SJCRH30 (cell line): ENCODE data around the gene BTBD2. TPM values are rescaled to one million over a fixed set of nuclear protein-coding genes. Genes with fewer than 3 reads are reported as not detected.

Experiments used
- DNase-seq, 2 experiments: peaks; one replicate each; pipeline ENCODE4 v3.0.0-alpha.2; 2015 to 2020
- H3K27ac ChIP-seq: fragments of 250-450 bp; sonication (Bioruptor Pico); 2 replicates; pipeline ENCODE4 v1.5.1; 2020; ENCODE audit warnings: mild to moderate bottlenecking, moderate library complexity
- H3K27me3 ChIP-seq: fragments of 250-450 bp; sonication (Bioruptor Pico); 2 replicates; pipeline ENCODE4 v1.5.1; 2020; ENCODE audit warnings: mild to moderate bottlenecking, moderate library complexity
- H3K36me3 ChIP-seq: fragments of 250-450 bp; sonication (Bioruptor Pico); 2 replicates; pipeline ENCODE4 v1.5.1; 2020; ENCODE audit warnings: mild to moderate bottlenecking, moderate library complexity
- H3K4me1 ChIP-seq: fragments of 250-450 bp; sonication (Bioruptor Pico); 2 replicates; pipeline ENCODE4 v1.5.1; 2020; ENCODE audit warnings: mild to moderate bottlenecking, moderate library complexity
- H3K4me3 ChIP-seq: fragments of 250-450 bp; sonication (Bioruptor Pico); 2 replicates; pipeline ENCODE4 v1.5.1; 2020; ENCODE audit warnings: mild to moderate bottlenecking, moderate library complexity
- H3K9me3 ChIP-seq: fragments of 250-450 bp; sonication (Bioruptor Pico); replicated peaks from 2 replicates; pipeline ENCODE4 v1.5.1; 2020; ENCODE audit warnings: mild to moderate bottlenecking, moderate library complexity
- total RNA-seq: library from RNA; depleted of rRNA; stranded (reverse); fragments of >200 nt; shearing (Covaris generic); gene quantifications from 2 replicates; pipeline ENCODE4 v1.2.3, GENCODE V29; 2014

Gene BTBD2
- total RNA-seq, 1 experiment from 2014 or later: 16.2 TPM

DNA sequence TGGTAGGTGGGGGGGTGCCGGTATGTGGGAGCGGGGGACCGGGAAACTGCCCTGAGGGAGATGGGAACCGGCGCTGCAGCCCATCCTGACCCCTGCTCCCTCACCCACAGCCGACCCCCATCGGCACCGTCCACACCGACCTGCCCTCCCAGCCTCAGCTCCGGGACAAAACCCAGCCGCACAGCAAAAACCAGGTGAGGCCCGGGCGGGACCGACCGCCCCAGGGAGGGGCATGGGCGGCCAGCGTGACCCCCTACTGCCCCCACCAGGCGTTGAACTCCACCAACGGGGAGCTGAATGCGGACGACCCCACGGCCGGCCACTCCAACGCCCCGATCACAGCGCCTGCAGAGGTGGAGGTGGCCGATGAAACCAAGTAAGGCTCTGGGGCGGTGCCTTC is 35.9 kb downstream of the BTBD2 start:
- H3K4me1 ChIP-seq: no peaks in the 10 kb centered on the region
- DNase-seq: no peak
- peaks cover 36% of the 10 kb centered on the region for H3K36me3 ChIP-seq
- H3K27ac ChIP-seq: no peak overlapping the region
- no peaks in the 10 kb centered on the region for H3K27me3 ChIP-seq
- H3K4me3 ChIP-seq: no peak overlapping the region
- H3K9me3 ChIP-seq: no peaks in the 10 kb centered on the region

DNA sequence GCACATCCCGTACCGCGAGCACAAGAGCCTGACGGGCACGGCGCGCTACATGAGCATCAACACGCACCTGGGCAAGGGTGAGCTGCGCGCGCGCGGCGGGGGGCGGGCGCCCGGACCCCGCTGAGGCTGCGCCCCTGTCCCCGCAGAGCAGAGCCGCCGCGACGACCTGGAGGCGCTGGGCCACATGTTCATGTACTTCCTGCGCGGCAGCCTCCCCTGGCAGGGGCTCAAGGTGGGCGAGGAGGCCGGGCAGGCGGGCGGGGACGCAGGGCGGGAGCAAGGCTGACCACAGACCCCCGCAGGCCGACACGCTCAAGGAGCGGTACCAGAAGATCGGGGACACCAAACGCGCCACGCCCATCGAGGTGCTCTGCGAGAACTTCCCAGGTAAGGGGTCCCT is 36.5 kb downstream of the BTBD2 start:
- no peaks in the 10 kb centered on the region for H3K9me3 ChIP-seq
- no peaks in the 10 kb centered on the region for H3K4me1 ChIP-seq
- H3K4me3 ChIP-seq: no peak overlapping the region
- no peak overlapping the region for H3K27ac ChIP-seq
- DNase-seq: no peak
- peaks cover 37% of the 10 kb centered on the region for H3K36me3 ChIP-seq
- H3K27me3 ChIP-seq: no peaks in the 10 kb centered on the region

DNA sequence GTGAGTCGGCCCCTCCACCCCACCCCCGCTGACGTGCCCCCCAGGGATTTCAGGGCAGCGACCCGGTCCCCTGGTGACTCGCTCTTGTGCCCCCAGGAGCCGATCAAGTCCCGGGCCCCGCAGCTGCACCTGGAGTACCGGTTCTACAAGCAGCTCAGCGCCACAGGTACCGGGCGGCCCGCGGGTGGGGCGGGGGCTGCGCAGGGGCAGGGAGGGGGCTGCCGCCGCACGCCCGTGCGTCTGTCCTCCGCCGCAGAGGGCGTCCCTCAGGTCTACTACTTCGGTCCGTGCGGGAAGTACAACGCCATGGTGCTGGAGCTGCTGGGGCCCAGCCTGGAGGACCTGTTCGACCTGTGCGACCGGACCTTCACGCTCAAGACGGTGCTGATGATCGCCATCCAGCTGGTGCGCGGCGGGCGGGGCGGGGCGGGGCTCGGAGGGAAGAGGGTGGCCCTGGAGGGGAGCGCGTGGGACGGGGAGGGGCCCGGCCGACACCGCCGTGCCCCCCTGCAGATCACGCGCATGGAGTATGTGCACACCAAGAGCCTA is 37.1 kb downstream of the BTBD2 start:
- peaks cover 33% of the 10 kb centered on the region for H3K36me3 ChIP-seq
- no peak overlapping the region for H3K4me3 ChIP-seq
- H3K27ac ChIP-seq: no peak overlapping the region
- DNase-seq: no peak
- H3K9me3 ChIP-seq: no peaks in the 10 kb centered on the region
- H3K4me1 ChIP-seq: no peaks in the 10 kb centered on the region
- H3K27me3 ChIP-seq: no peaks in the 10 kb centered on the region

DNA sequence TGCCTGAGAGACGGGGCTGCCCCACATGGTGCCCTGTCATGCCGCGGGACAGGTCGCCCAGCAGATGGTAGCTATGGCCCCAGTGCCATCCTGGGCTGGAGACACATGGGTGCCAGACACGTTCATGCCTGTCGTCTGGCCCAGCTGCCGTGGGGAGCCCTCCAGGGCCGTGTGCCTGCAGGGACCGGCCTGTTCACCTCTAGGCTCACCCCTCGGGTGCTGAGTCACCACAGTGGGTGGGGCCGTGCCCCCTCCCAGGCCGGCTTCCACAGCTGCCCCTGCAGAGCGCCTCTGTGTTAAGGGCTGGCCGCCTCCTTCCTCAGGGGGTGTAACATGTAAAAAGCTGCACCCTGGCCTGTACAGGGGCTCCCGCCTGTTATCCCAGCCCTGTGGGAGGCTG is 38.4 kb downstream of the BTBD2 start:
- Histone ChIP-seq H3K9me3 (no peaks in the 10 kb centered on the region), H3K4me3 (no peak overlapping the region), H3K4me1 (no peaks in the 10 kb centered on the region), H3K27me3 (no peaks in the 10 kb centered on the region), H3K36me3 (peaks cover 32% of the 10 kb centered on the region), H3K27ac (no peak overlapping the region)
- DNase-seq: no peak

DNA sequence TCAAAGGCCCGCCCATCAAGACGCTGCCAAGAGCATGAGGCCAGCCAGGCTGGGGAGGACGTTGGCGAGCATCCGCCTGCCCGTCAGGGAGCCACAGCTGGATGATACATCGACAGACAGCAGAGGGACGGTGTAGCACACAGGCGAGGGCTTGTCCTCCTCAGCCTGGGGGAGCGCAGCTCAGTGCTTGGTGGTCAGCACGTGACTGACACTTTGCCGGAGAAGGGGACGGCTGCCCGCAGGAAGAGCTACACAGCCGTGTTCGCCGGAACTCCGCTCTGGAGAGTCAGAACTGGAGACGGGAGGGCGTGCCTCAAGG is 40.4 kb downstream of the BTBD2 start:
- Histone ChIP-seq H3K27me3 (no peaks in the 10 kb centered on the region), H3K27ac (no peak overlapping the region), H3K4me3 (no peak overlapping the region), H3K9me3 (no peaks in the 10 kb centered on the region), H3K36me3 (peaks cover 23% of the 10 kb centered on the region), H3K4me1 (no peaks in the 10 kb centered on the region)
- no peak for DNase-seq

DNA sequence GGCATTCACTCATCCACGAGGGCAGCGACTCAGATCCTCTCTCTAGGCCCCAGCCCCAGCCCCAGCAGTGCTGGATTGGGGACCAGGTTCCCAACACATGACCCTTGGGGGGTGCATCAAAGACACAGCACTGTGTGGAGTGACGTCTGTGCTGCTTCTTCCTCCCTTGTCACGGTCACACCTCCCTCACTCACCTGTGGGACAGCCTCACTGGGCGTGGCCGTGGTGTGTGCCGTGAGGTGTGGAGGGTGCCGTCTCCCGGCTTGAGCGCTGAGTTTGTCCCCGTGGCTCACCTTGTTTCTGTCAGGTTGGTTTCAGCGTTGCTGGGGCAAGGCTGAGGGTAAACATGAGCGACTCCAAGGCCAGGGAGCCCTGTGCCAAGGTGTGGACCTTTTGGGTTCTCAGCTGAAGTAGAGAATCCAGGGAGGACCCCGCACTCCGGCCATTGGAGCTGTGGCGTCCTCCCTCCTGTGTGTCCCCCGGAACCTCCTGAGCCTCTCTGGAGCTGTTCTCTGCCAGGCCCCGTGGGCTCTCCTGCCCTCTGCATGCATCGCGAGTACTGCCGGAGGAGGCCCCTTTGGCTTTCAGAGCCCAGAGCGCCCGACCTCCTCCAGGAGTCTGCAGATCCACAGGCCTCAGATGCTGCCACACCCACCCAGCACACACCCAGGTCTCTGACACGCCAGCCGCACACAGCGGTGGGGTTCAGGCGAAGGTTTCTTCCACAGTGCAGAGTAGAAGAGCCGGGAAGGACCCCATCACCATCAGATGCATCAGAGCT is 40.9 kb downstream of the BTBD2 start:
- Histone ChIP-seq H3K4me3 (no peak overlapping the region), H3K27ac (no peak overlapping the region)

DNA sequence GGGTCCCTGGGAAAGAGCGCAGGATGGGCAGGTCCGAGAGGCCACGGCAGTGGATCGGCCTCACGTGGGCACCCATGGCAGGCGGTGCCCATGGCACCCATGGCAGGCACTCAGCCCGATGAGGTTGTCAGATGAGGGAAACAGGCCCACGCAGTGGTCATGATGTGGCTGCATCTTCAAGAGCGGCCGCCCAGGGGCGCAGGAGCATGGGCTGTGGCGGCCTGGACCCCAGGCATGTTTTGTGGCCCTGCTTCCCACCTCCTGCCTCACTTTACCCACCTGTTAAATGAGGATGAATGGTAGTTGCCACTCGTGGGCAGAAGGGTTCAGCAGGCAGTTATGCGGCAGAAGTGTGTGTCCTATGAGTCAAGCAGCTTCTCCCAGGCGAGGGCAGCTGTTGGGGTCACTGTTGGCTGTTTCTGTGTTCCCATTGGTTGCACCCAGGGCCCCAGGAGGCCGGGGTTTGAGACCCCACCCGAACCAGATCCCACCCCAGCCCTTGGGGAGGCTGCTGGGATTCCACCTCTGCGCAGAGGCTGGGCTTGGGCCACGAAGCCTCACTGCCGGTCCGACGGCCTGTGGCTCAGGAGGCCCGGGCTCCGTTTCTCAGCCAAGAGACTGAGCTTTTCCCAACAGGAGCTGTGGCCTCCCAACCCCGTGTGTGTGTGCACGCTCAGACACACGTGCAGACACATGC is 44.6 kb downstream of the BTBD2 start:
- no peak for DNase-seq

More for the DNA sequence above, 40.9 kb downstream of the BTBD2 start:
- Histone ChIP-seq H3K4me1 (no peaks in the 10 kb centered on the region), H3K27me3 (no peaks in the 10 kb centered on the region), H3K9me3 (no peaks in the 10 kb centered on the region), H3K36me3 (peaks cover 21% of the 10 kb centered on the region)
- DNase-seq: no peak

DNA sequence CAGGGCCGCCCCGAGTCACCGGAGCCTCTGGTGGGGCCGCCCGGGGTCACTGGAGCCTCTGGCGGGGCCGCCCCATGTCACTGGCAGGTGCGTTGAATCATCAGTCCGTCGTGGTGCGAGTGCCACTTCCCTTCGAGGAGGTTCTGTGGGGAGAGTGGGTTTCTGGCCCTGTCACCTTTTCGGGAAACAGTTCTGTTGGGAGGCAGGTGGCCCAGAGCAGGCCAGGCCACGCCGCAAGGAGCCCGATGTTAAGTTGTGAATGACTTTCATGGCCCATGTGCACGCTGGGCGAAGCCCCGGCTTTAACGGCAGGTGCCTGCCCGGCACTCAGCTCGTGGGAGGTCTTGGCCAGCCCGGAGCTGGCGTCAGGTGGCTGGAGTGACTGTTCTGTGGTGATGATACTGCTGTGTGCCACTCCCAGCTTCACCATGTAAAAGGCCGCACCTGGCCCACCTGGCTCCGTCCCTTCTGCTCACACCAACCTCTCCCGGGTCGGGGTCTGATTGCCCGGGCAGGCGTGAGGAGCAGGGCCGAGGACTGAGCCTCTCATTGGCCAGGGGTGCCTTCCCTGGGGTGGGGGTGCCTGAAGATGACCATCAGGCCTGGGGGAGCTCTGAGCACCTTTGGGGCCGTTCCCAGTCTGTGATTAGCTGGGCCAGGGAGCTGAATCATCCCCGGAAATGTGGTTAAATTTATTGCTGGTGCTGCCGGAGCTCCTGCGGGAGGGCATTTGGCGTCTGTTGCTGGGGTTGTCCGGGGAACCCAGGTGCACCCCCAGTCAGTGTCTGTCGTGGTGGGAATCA is 45.3 kb downstream of the BTBD2 start:
- Histone ChIP-seq H3K36me3 (peaks cover 7% of the 10 kb centered on the region), H3K27me3 (no peaks in the 10 kb centered on the region), H3K4me1 (no peaks in the 10 kb centered on the region), H3K27ac (no peak overlapping the region), H3K4me3 (no peak overlapping the region), H3K9me3 (no peaks in the 10 kb centered on the region)
- DNase-seq: no peak

More for the DNA sequence above, 44.6 kb downstream of the BTBD2 start:
- Histone ChIP-seq H3K36me3 (peaks cover 13% of the 10 kb centered on the region), H3K4me1 (no peaks in the 10 kb centered on the region), H3K27me3 (no peaks in the 10 kb centered on the region), H3K4me3 (no peak overlapping the region), H3K9me3 (no peaks in the 10 kb centered on the region), H3K27ac (no peak overlapping the region)

DNA sequence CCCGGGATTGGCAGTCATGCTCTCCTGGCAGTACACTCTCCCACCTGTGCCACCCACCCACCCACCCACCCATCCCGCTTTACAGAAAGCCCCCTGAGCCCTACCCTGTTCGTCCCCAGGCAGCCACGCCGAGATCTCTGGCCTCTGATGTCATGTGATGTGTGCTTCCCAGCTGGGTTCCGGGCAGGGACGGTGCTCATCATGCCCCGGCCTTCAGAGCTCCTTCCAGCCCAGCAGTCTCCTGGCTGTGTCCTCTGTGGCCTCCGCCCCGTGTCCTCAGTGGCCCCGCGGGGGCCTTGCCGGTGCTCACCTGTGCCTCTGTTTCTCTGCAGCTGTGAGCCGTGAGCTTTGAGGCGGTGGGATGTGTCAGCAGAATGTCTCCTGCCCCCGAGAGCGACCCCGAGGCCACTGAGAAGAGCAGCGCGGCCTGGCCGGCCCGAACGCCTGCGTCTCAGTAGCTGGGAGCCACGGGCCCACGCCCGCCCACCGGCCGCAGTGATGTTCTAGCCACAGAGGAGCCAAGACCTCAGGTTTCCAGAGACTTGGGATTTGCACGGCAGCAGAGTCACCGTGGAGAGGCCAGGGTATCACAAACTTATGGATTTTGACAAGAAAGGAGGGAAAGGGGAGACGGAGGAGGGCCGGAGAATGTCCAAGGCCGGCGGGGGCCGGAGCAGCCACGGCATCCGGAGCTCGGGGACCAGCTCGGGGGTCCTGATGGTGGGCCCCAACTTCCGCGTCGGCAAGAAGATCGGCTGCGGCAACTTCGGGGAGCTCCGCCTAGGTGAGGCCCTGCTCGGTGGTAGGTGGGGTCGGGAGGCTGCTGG is 46.1 kb downstream of the BTBD2 start:
- H3K27ac ChIP-seq: no peak overlapping the region
- H3K36me3 ChIP-seq: peaks cover under 1% of the 10 kb centered on the region; the same call in 1 of the 2 replicates
- H3K4me3 ChIP-seq: no peak overlapping the region
- H3K4me1 ChIP-seq: no peaks in the 10 kb centered on the region
- no peaks in the 10 kb centered on the region for H3K27me3 ChIP-seq
- no peaks in the 10 kb centered on the region for H3K9me3 ChIP-seq
- DNase-seq: no peak

DNA sequence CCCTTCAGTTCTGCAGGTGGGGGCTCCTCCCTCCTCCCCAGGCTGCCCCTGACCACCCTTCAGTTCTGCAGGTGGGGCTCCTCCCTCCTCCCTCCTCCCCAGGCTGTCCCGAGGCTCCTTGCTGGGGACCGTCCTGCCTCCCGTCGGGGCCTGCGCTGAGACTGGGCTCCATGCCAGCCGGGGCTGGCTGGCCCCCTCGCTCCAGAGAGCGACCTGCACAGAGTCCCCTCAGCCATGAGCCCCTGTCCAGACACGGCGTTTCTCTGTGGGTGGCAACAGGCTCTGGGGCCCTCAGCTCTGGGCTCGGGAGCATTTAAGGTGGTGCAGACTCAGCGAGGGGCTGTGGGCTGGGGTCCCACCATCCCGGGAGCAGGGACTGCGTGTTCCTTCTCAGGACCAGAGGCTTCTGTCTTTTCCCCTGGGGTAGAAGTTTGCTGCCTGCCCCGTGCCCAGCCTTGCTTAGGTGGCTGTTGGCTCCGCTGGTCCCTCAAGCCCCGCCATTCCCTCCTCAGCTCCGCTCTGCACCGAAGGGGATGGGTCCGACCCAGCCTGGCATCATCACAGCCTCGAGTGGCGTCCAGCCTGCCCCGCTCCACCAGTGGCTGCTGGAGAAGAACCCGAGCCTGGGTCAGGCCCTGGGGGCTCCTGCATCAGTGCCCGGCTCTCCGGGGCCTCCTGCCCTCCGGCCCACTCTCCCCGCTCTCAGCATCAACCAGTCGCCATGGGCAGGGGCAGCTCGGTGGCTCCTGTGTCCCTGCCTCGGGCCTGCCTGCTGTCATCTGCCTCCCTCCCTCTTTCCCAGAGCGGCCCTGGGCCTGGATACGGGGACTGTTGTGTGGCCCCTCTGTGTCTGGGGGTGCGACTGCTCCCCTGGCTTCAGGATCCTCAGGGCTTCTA is 47.0 kb downstream of the BTBD2 start:
- Histone ChIP-seq H3K27ac (no peak overlapping the region), H3K27me3 (no peaks in the 10 kb centered on the region), H3K4me1 (no peaks in the 10 kb centered on the region), H3K9me3 (no peaks in the 10 kb centered on the region), H3K4me3 (no peak overlapping the region), H3K36me3 (no peaks in the 10 kb centered on the region; the same call in 1 of the 2 replicates)
- no peak for DNase-seq

DNA sequence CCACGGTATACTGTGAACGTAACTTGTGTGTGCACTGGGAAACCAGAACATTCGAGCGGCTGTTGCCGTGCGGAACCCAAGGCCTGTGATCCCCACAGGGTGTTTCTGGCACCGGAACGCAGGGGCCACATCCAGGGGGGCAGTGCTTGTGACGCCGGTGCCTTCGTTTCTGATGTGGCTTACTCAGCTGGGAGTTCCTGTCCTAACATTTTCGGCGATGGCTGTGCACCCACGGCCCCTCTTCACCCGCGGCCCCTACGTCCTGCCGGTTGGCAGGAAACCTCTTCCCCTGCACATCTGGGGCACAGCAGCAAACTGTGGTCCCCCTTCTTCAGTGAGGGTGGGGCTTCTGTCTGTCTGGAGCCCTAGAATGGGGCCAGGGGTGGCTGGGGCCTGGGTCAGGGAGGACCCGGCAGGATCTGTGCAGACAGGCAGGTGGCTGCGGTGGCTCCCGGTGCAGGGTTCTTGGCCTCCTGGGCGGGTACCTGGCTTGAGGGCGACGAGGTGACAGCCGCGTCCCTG is 48.4 kb downstream of the BTBD2 start:
- Histone ChIP-seq H3K4me3 (no peak overlapping the region), H3K36me3 (no peaks in the 10 kb centered on the region; the same call in 1 of the 2 replicates), H3K27me3 (no peaks in the 10 kb centered on the region), H3K9me3 (no peaks in the 10 kb centered on the region), H3K27ac (no peak overlapping the region), H3K4me1 (no peaks in the 10 kb centered on the region)
- DNase-seq: no peak

DNA sequence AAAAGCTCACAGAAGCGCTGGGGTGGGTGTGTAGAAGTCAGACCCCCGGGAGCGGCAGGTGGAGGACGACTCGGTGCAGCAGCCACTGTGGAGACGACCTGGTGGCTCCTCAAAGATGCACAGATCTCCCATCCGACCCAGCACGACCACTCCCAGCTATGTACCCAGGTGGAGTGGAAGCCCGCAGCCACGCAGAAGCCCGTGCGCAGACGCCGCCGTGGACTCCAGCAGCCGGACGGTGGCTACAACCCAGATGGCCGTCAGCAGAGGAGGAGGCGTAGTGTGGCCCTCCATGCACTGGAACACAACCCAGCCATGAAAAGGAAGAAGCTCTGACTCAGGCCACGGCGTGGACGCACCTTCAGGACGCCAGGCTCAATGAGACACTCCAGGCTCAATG is 52.8 kb downstream of the BTBD2 start:
- H3K36me3 ChIP-seq: no peaks in the 10 kb centered on the region; the same call in 1 of the 2 replicates
- no peak for DNase-seq
- no peaks in the 10 kb centered on the region for H3K4me1 ChIP-seq
- no peaks in the 10 kb centered on the region for H3K27me3 ChIP-seq
- no peak overlapping the region for H3K4me3 ChIP-seq
- no peak overlapping the region for H3K27ac ChIP-seq
- no peaks in the 10 kb centered on the region for H3K9me3 ChIP-seq
